Suprapubic skin (tissue), 4 donors: ENCODE results near the gene ING5. TPM values are rescaled to one million over a fixed set of nuclear protein-coding genes. Genes with fewer than 3 reads are reported as not detected.

Source experiments
- DNase-seq, 2 donors: peaks; one replicate each; pipeline ENCODE4 v3.0.0-alpha.2; 2019; ENCODE audit warnings: low spot score in 2 of 2
- H3K27ac ChIP-seq: fragments of 200-600 bp; sonication (generic); one replicate; pipeline ENCODE4 v1.5.1; 2019
- H3K27me3 ChIP-seq: fragments of 200-600 bp; sonication (generic); one replicate; pipeline ENCODE4 v1.5.1; 2019
- H3K36me3 ChIP-seq: fragments of 200-600 bp; sonication (generic); one replicate; pipeline ENCODE4 v1.5.1; 2019
- H3K4me1 ChIP-seq: fragments of 200-600 bp; sonication (generic); one replicate; pipeline ENCODE4 v1.5.1; 2019
- H3K4me3 ChIP-seq: fragments of 200-600 bp; sonication (generic); one replicate; pipeline ENCODE4 v1.5.1; 2019; ENCODE audit warnings: mild to moderate bottlenecking
- H3K9me3 ChIP-seq: fragments of 200-600 bp; sonication (generic); one replicate; pipeline ENCODE4 v1.5.1; 2019
- CTCF ChIP-seq, 2 donors: fragments of 200-600 bp in 1 of 2; fragments of 450-650 bp in 1 of 2; sonication (generic) in 1 of 2; IDR thresholded peaks; one replicate each; pipeline ENCODE4 v1.5.1; 2016 to 2019; ENCODE audit warnings: antibody characterized with exemption in 2 of 2, mild to moderate bottlenecking in 1 of 2, moderate library complexity in 1 of 2
- EP300 ChIP-seq: sonication (generic); formaldehyde crosslinking; IDR thresholded peaks from one replicate; pipeline ENCODE4 v1.6.1; 2017; ENCODE audit warnings: antibody characterized with exemption
- POLR2A ChIP-seq, 2 donors: fragments of 450-650 bp; IDR thresholded peaks; one replicate each; pipeline ENCODE4 v1.6.1; 2017; ENCODE audit warnings: antibody characterized with exemption in 2 of 2, mild to moderate bottlenecking in 2 of 2, moderate library complexity in 2 of 2
- POLR2AphosphoS5 ChIP-seq, 3 donors: sonication (generic); formaldehyde crosslinking; IDR thresholded peaks; one replicate each; pipeline ENCODE4 v1.6.1; 2017; ENCODE audit warnings: antibody characterized with exemption in 3 of 3
- WGBS: methylation state at CpG from one replicate; pipeline ENCODE4 v1.1.5; 2018; 5-methylcytosine and 5-hydroxymethylcytosine counted together
- total RNA-seq, 4 donors: library from RNA; depleted of rRNA; stranded (reverse); fragments of >200 nt; gene quantifications; one replicate each; pipeline ENCODE4 v1.1.0, GENCODE V29; 2016

The ING5 gene
- total RNA-seq, 4 donors from 2014 or later: 32.1 to 94.9 (median 46.4) TPM

- WGBS: no CpG with 5 or more reads among the region's 19 CpGs
- Histone ChIP-seq H3K4me1 (no peaks in the 10 kb centered on the region), H3K9me3 (no peaks in the 10 kb centered on the region), H3K27me3 (no peaks in the 10 kb centered on the region), H3K36me3 (peaks cover 96% of the 10 kb centered on the region), H3K27ac (no peak overlapping the region), H3K4me3 (no peak overlapping the region)
- no peak for DNase-seq
- TF ChIP-seq POLR2A (IDR thresholded peaks at IDR 0.05): no peak
- TF ChIP-seq EP300: no peak
- no peak for TF ChIP-seq CTCF (IDR thresholded peaks at IDR 0.05)
- no peak for TF ChIP-seq POLR2AphosphoS5 (IDR thresholded peaks at IDR 0.05)
Measured at GRCh38 chr2:241720099-241720498, 18.3 kb downstream of the ING5 start.

GRCh38 chr2:241720560-241720959 is 18.7 kb downstream of the ING5 start:
- H3K4me3 ChIP-seq: no peak overlapping the region
- H3K27me3 ChIP-seq: no peaks in the 10 kb centered on the region
- DNase-seq: no peak
- TF ChIP-seq POLR2AphosphoS5 (IDR thresholded peaks at IDR 0.05) (no peak), CTCF (IDR thresholded peaks at IDR 0.05) (no peak), POLR2A (IDR thresholded peaks at IDR 0.05) (no peak), EP300 (no peak)
- no peak overlapping the region for H3K27ac ChIP-seq
- H3K9me3 ChIP-seq: no peaks in the 10 kb centered on the region
- no peaks in the 10 kb centered on the region for H3K4me1 ChIP-seq
- peaks cover 96% of the 10 kb centered on the region for H3K36me3 ChIP-seq
- 100% methylated on average over 3 of the region's 15 CpGs for WGBS

DNA sequence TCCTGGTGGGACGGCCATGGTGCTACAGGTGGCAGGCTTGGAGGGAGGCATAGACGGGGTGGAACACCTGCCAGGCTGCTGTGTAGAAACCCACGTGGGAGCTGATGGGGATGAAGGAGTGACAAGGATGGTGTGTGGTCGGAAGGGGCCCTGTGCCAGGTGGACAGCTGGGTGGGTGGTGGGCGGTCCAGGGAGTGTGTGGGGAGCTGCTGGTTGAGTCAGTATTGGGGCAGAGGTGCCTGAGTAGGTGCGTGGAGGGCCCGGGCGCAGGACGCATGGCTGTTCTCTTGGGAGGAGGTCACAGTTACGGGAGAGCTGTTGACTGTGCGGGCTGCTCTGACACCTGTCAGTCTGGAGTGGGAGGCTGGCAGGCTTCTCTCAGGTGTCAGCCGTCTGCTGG is 20.0 kb downstream of the ING5 start:
- Histone ChIP-seq H3K36me3 (peaks cover 90% of the 10 kb centered on the region), H3K27me3 (no peaks in the 10 kb centered on the region), H3K4me3 (no peak overlapping the region), H3K9me3 (no peaks in the 10 kb centered on the region), H3K4me1 (no peaks in the 10 kb centered on the region), H3K27ac (no peak overlapping the region)
- no peak for DNase-seq
- TF ChIP-seq POLR2AphosphoS5 (IDR thresholded peaks at IDR 0.05): no peak
- no peak for TF ChIP-seq POLR2A (IDR thresholded peaks at IDR 0.05)
- no peak for TF ChIP-seq CTCF (IDR thresholded peaks at IDR 0.05)
- no peak for TF ChIP-seq EP300
- 92% methylated on average over 12 of the region's 12 CpGs for WGBS

GRCh38 chr2:241722896-241723454 is 21.1 kb downstream of the ING5 start:
- 97% methylated on average over 21 of the region's 21 CpGs for WGBS
- no peaks in the 10 kb centered on the region for H3K9me3 ChIP-seq
- H3K4me1 ChIP-seq: no peaks in the 10 kb centered on the region
- H3K27ac ChIP-seq: no peak overlapping the region
- no peak for TF ChIP-seq CTCF (IDR thresholded peaks at IDR 0.05)
- H3K27me3 ChIP-seq: no peaks in the 10 kb centered on the region
- DNase-seq: no peak
- H3K4me3 ChIP-seq: no peak overlapping the region
- H3K36me3 ChIP-seq: peaks cover 80% of the 10 kb centered on the region

DNA sequence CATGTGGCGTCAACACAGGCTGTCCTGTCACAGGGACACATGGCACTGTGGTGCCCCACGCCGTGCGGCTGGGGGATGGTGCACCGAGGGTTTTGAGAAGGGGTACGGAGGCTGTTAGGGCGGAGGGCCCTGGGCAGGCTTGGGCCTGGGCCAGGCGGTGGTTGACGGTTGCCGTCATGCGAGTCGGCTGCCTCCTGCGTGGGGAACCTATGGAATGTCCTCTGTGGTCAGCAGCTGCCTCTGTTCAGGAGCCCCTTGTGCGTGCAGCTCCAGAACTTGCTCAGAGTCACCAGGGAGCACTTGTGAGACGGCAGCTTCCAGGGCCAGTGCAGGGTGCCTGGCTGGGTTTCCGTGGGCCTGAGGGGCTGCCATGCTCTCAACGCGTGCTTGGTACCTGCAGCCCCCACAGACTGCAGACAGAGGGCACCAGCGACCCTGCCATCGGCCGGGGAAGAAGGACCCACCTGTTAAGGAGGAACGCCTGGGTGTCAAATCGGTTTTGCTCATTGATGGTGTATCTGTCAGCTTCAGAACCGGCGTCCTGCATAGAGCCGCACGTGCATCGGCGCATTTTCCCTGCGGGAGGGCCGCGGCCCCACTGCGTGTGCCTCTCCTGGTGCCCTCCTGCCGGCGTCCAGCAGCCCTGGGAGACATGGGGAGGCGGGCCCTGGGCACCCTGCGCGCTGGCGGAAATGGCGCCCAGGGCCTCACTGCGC is 22.6 kb downstream of the ING5 start:
- Histone ChIP-seq H3K36me3 (peaks cover 66% of the 10 kb centered on the region), H3K9me3 (no peaks in the 10 kb centered on the region), H3K4me1 (no peaks in the 10 kb centered on the region), H3K27ac (no peak overlapping the region), H3K27me3 (no peaks in the 10 kb centered on the region), H3K4me3 (no peak overlapping the region)
- TF ChIP-seq CTCF (IDR thresholded peaks at IDR 0.05) (no peak), EP300 (no peak), POLR2AphosphoS5 (IDR thresholded peaks at IDR 0.05) (no peak), POLR2A (IDR thresholded peaks at IDR 0.05) (no peak)
- no peak for DNase-seq
- 94% methylated on average over 30 of the region's 41 CpGs for WGBS
